Mucosa of rectum (tissue), 2 donors: ENCODE data around the gene NCAPH2.

ENCODE experiments used
- H3K27ac ChIP-seq, 2 donors: one replicate each; pipeline ENCODE4 v1.7.0; 2013; ENCODE audit warnings: inconsistent platforms in 2 of 2, low read depth in 2 of 2, low read length in 2 of 2
- H3K27me3 ChIP-seq, 2 donors: one replicate each; pipeline ENCODE4 v1.7.0; 2013; ENCODE audit warnings: low read length in 2 of 2; ENCODE audit not compliant: control insufficient read depth in 2 of 2, insufficient read depth in 2 of 2
- H3K36me3 ChIP-seq, 2 donors: one replicate each; pipeline ENCODE4 v1.7.0; 2013; ENCODE audit warnings: low read length in 2 of 2; ENCODE audit not compliant: control insufficient read depth in 2 of 2, insufficient read depth in 2 of 2
- H3K4me1 ChIP-seq, 2 donors: one replicate each; pipeline ENCODE4 v1.7.0; 2013; ENCODE audit warnings: low read length in 2 of 2, mild to moderate bottlenecking in 1 of 2; ENCODE audit not compliant: control insufficient read depth in 2 of 2, insufficient read depth in 2 of 2
- H3K4me3 ChIP-seq, 2 donors: one replicate each; pipeline ENCODE4 v1.7.0; 2013; ENCODE audit warnings: low read length in 2 of 2
- H3K9ac ChIP-seq, 2 donors: one replicate each; pipeline ENCODE4 v1.7.0; 2013; ENCODE audit warnings: low read length in 2 of 2, low read depth in 1 of 2, mild to moderate bottlenecking in 1 of 2
- H3K9me3 ChIP-seq, 2 donors: one replicate each; pipeline ENCODE4 v1.7.0; 2013; ENCODE audit warnings: low read length in 2 of 2; ENCODE audit not compliant: control insufficient read depth in 2 of 2
- donor health status: healthy.
- donor health status: Normal muscosa, but diverticular disease.

The NCAPH2 gene

GRCh38 chr22:50562523-50563412, 54.7 kb downstream of the NCAPH2 start, which contains the start of gene SYCE3:
Gene SYCE3 (minus strand): TSS chr22:50562919. CDS start chr22:50556405, 6,514 bp downstream.
- peak within 1 kb of the TSS; percentile 84 to 93 for H3K9ac ChIP-seq
- peak within 1 kb of the TSS; percentile 89 to 95 for H3K27ac ChIP-seq
- H3K27me3 ChIP-seq = no peaks in the 10 kb centered on the region
- no peaks in the 10 kb centered on the region for H3K9me3 ChIP-seq
- H3K36me3 ChIP-seq = no peaks in the 10 kb centered on the region
- H3K4me1 ChIP-seq = peaks cover 8 to 15% of the 10 kb centered on the region in 2 donors
- peak within 1 kb of the TSS; percentile 73 to 93 for H3K4me3 ChIP-seq

- peak overlapping the region; percentile 73 to 93 for H3K4me3 ChIP-seq
- no peaks in the 10 kb centered on the region for H3K9me3 ChIP-seq
- peaks cover 9 to 17% of the 10 kb centered on the region in 2 donors for H3K4me1 ChIP-seq
- H3K27me3 ChIP-seq = no peaks in the 10 kb centered on the region
- H3K36me3 ChIP-seq = peaks cover 0 to under 1% of the 10 kb centered on the region in 2 donors
- peak overlapping the region; percentile 89 to 95 for H3K27ac ChIP-seq
- H3K9ac ChIP-seq = peak overlapping the region; percentile 84 to 93
Observed at GRCh38 chr22:50563413-50564160, 55.6 kb downstream of the NCAPH2 start.

- H3K9ac ChIP-seq = peak overlapping the region; percentile 7 to 47
- H3K36me3 ChIP-seq = peaks cover 0 to 2% of the 10 kb centered on the region in 2 donors
- H3K4me1 ChIP-seq = peaks cover 16 to 24% of the 10 kb centered on the region in 2 donors
- no peaks in the 10 kb centered on the region for H3K9me3 ChIP-seq
- H3K27me3 ChIP-seq = no peaks in the 10 kb centered on the region
- H3K4me3 ChIP-seq = peak overlapping the region; percentile 20 to 93
- peak overlapping the region; percentile 89 to 95 for H3K27ac ChIP-seq
Observed at GRCh38 chr22:50564289-50564688, 56.3 kb downstream of the NCAPH2 start.

GRCh38 chr22:50567721-50568252, 59.8 kb downstream of the NCAPH2 start:
- no peaks in the 10 kb centered on the region for H3K9me3 ChIP-seq
- H3K36me3 ChIP-seq = peaks cover 9 to 17% of the 10 kb centered on the region in 2 donors
- H3K27ac ChIP-seq = no peak overlapping the region
- H3K4me1 ChIP-seq = peaks cover 23 to 27% of the 10 kb centered on the region in 2 donors
- H3K4me3 ChIP-seq = no peak overlapping the region
- H3K27me3 ChIP-seq = no peaks in the 10 kb centered on the region
- H3K9ac ChIP-seq = no peak overlapping the region

- peaks cover 19 to 23% of the 10 kb centered on the region in 2 donors for H3K4me1 ChIP-seq
- no peaks in the 10 kb centered on the region for H3K27me3 ChIP-seq
- no peak overlapping the region for H3K4me3 ChIP-seq
- peak overlapping the region; percentile 52 to 61 for H3K27ac ChIP-seq
- no peaks in the 10 kb centered on the region for H3K9me3 ChIP-seq
- H3K36me3 ChIP-seq = peaks cover 9 to 17% of the 10 kb centered on the region in 2 donors
- H3K9ac ChIP-seq = no peak overlapping the region
Observed at GRCh38 chr22:50568626-50569025, 60.6 kb downstream of the NCAPH2 start.

- Histone ChIP-seq H3K4me3 (no peak overlapping the region), H3K4me1 (peaks cover 15 to 20% of the 10 kb centered on the region in 2 donors), H3K9ac (no peak overlapping the region), H3K27me3 (no peaks in the 10 kb centered on the region), H3K9me3 (no peaks in the 10 kb centered on the region), H3K36me3 (peaks cover 9 to 17% of the 10 kb centered on the region in 2 donors), H3K27ac (peak overlapping the region; percentile 61 to 62)
Observed at GRCh38 chr22:50569041-50569459, 61.0 kb downstream of the NCAPH2 start.

GRCh38 chr22:50569896-50570535, 62.0 kb downstream of the NCAPH2 start:
- Histone ChIP-seq H3K4me3 (no peak overlapping the region), H3K4me1 (peaks cover 12 to 15% of the 10 kb centered on the region in 2 donors), H3K27ac (no peak overlapping the region), H3K36me3 (peaks cover 11 to 17% of the 10 kb centered on the region in 2 donors), H3K9ac (no peak overlapping the region), H3K9me3 (no peaks in the 10 kb centered on the region), H3K27me3 (no peaks in the 10 kb centered on the region)

- Histone ChIP-seq H3K4me1 (peaks cover 12 to 15% of the 10 kb centered on the region in 2 donors), H3K27ac (no peak overlapping the region), H3K9me3 (no peaks in the 10 kb centered on the region), H3K9ac (no peak overlapping the region), H3K27me3 (no peaks in the 10 kb centered on the region), H3K36me3 (peaks cover 11 to 17% of the 10 kb centered on the region in 2 donors), H3K4me3 (no peak overlapping the region)
Observed at GRCh38 chr22:50570861-50571260, 62.8 kb downstream of the NCAPH2 start.

- peaks cover 11 to 17% of the 10 kb centered on the region in 2 donors for H3K36me3 ChIP-seq
- no peak overlapping the region for H3K27ac ChIP-seq
- H3K27me3 ChIP-seq = no peaks in the 10 kb centered on the region
- no peaks in the 10 kb centered on the region for H3K9me3 ChIP-seq
- peaks cover 12 to 15% of the 10 kb centered on the region in 2 donors for H3K4me1 ChIP-seq
- no peak overlapping the region for H3K9ac ChIP-seq
- no peak overlapping the region for H3K4me3 ChIP-seq
Observed at GRCh38 chr22:50571264-50572175, 63.5 kb downstream of the NCAPH2 start.
